ENCODE measurements around the gene TESK1.

TESK1 gene

GRCh38 chr9:35646533-35647265 is 41.6 kb downstream of the TESK1 start:
- peak; percentile 84 for DNase-seq (ENCODE audit: low read depth)

DNA sequence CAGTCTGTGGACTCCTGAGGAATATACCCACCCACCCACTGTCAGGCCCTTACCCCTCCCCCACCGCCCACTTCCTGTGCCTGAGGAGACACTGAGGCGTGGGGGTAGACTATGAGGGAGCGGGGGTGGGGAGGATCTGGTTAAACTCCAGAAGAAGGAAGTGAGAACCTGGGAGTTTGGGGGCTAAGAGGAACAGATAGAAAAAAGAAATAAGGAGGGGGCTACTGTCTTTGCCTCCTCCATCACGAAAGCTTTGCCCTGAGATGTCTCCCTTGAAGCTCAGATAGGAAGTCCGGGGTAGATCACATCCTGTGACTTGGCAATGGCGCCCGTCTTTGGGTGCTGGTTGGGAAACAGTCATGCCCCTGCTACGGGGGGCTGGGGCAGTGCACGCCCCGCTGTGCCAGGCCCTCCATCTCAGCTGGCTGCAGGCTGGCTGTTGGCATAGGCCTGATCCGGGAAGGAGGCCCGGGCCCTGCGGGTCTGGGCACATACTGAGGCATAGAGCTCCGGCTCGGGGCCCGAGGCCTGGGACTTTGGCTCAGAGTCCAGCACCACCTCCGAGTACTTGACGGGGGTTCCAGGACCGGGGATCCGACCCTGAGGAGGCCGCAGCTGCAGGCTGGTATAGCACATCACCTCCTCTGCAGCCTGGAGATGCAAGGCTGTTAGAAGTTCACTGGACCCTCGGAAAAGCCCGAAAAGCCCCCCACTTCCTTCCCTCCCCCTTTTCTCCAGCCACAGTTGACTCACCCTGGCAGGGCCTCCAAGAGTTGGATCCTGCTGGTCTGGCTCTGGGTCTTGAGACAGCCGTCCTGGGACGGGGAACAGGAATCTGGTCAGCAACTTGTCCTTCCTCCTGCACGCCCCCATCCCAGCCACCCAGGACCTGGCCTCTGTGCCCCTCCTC is 44.6 kb downstream of the TESK1 start:
- DNase-seq (ENCODE audit: low read depth), result no peak

DNA sequence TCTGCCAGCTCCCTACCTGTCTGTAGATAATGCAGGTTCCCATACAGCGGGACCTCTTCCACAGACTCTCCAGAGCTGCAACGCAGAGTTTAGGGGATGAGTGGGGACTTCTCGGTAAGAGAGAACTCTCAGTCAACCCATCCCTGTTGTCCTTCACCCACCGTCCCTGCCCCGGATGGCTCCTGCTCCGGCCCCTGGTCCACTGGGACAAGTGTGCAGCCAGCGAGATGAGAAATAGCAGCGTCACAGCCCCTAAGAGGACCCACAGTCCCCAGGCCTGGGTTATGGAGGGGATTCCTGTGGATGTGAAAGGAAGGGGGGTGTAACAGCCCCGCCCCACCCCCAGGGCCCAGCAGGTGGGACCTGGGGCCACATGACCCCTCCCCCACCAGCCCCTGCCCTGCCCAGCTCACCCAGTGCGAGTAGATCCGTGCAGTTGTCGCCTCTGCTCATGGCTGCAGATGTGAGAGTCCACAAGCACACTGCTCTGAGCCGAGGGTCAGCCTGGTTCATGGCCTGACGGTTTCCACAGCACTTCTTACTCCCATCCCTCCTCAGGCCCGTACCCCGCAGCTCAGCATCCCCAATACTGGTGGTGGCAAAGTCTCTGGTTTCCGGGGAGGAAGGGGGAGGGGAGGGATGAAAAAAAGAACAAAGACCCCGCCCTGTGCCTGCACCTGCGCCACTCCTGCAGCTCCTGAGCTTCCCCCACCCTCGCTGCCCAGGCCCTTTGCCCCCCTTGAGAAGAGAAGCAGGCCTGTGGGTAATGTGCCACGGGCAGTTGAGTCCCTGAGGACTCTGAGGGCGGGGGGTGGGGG is 45.5 kb downstream of the TESK1 start, which contains the start of gene SIT1:
TSS of gene SIT1 (minus strand) at position 591 of the 818 bp plus-strand sequence. CDS start at position 513, 78 bp downstream.
- DNase-seq (ENCODE audit: low read depth), result no peak

DNA sequence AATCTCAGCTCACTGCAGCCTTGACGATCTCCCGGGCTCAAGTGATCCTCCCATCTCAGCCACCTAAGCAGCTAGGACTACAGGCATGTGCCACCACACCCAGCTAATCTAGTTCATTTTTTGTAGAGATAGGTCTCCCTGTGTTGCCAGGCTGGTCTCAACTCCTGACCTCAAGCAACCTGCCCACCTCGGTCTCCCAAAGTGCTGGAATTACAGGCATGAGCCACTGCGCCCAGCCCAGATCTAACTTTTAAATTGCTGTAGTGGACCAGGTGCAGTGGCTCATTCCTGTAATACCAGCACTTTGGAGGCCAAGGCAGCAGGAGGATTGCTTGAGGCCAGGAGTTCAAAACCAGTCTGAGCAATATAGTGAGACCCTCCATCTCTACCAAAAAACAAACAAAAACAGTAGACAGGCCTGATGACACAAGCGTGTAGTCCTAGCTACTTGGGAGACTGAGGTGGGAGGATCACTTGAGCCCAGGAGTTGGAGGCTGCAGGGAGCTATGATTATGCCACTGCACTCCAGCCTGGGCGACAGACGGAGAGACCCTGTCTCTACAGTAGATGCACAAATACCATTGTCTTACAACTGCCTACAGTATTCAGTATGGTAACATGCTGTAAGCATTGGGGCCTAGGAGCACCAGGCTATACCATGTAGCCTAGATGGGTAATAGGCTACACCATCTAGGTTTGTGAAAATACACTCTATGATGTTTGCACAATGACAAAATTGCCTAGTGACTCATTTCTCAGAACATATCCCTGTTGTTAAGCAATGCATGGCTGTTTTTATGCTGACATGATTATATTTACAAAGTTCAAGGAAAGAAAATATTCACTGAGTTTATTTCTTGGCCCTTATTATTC is 47.1 kb downstream of the TESK1 start:
- DNase-seq (ENCODE audit: low read depth), result no peak

DNA sequence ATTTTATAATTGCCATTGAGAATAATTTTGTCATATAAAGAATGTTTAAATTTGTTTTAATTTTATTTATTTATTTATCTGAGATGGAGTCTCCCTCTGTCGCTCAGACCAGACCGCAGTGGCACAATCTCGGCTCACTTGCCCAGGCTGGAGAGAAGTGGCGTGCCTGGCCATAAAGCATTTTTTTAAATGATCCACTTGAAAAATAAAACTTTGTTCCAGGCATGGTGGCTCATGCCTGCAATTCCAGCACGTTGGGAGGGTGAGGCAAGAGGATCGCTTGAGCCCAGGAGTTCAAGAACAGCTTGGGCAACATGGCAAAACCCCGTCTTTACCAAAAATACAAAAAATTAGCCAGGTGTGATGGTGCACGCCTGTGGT is 47.8 kb downstream of the TESK1 start:
- DNase-seq (ENCODE audit: low read depth), result no peak

DNA sequence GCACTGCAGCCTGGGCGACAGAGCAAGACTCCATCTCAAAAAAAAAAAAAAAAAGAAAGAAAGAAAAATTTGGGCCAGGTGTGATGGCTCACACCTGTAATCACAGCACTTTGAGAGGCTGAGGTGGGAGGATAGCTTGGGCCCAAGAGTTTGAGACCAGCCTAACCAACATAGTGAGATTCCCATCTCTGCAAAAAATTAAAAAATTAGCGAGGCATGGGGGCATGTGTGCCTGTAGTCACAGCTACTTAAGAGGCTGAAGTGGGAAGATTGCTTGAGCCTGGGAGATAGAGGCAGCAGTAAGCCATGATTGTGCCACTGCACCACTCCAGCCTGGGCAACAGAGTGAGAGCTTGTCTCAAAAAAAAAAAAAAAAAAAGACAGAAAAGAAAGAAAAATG is 48.5 kb downstream of the TESK1 start:
- no peak for DNase-seq (ENCODE audit: low read depth)

GRCh38 chr9:35656348-35656747 is 51.3 kb downstream of the TESK1 start:
- DNase-seq (ENCODE audit: low read depth), result no peak

- DNase-seq (ENCODE audit: low read depth), result no peak
Observed at GRCh38 chr9:35656831-35657545, 51.9 kb downstream of the TESK1 start.

DNA sequence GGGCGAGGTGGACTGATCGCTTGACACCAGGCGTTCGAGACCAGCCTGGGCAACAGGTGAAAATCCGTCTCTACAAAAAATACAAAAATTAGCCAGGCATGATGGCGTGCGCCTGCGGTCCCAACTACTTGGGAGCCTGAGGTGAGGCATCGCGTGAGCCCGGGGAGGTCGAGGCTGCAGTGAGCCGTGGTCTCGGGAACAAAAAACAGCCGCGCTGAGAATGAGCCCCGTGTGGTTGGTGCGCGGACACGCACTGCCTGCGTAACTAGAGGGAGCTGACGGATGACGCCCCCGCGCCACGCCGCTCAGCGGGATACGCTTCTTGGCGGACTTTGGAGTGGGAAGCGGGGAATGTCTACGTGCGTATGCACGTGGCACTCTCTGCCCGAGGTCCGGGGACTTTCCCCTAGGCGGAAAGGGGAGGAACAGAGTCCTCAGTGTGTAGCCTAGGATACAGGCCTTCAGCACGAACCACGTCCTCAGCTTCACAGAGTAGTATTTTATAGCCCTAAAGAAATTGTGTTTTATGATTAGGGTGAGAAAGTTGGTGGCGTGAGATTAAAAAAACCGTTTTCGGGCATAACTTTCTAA is 52.6 kb downstream of the TESK1 start, which contains the start of gene RMRP:
TSS of gene RMRP (minus strand) at position 474 of the 591 bp plus-strand sequence.
- peak; percentile 92 for DNase-seq (ENCODE audit: low read depth)

GRCh38 chr9:35658137-35658967 is 53.3 kb downstream of the TESK1 start, which contains the start of gene CCDC107:
Gene CCDC107, plus strand, starts transcription at chr9:35658292. Its CDS starts 88 bp downstream, at chr9:35658380.
- DNase-seq (ENCODE audit: low read depth), result peak; percentile 73

DNA sequence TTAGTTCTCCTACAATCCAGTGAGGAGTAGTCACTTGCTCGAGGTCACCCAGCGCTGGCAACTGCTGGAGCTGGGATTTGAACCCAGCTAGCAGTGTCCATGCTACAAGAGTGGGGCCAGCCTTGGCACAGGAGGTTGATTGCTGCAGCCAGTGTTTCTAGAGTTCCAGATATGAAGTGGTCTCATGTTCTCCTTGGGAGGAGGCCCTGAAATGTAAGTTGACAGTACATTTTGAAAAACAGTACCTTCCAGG is 53.8 kb downstream of the TESK1 start:
- no peak for DNase-seq (ENCODE audit: low read depth)

DNA sequence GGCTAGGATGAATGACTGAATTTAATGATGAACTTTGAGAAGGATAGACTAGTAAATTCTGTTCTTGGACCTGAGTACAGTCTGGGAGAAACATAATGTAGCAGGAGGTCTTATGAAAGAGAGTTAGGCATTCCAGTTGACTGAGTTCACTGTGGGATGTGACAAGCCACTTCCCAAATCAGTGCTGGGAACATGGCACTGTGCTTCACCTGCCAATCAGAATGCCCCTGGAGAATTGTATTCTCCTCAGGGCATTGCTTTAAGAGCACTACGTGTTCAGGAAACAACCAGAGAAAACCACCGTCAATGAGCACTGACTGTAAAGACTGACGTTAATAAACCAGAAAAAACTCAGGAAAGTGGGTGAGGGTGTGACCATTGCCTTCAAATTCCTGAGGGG is 54.3 kb downstream of the TESK1 start:
- DNase-seq (ENCODE audit: low read depth), result no peak
